ENCODE data around the gene C1GALT1.

C1GALT1 gene

GRCh38 chr7:7201578-7202374, 19.4 kb downstream of the C1GALT1 start:
- DNase-seq (ENCODE audit: low read depth in 2 of 2) = no peak

GRCh38 chr7:7202375-7202720, 20.0 kb downstream of the C1GALT1 start:
- DNase-seq (ENCODE audit: low read depth in 2 of 2) = no peak

GRCh38 chr7:7203813-7204575, 21.6 kb downstream of the C1GALT1 start:
- no peak for DNase-seq (ENCODE audit: low read depth in 2 of 2)

GRCh38 chr7:7207876-7208275, 25.5 kb downstream of the C1GALT1 start:
- DNase-seq (ENCODE audit: low read depth in 2 of 2) = no peak

DNA sequence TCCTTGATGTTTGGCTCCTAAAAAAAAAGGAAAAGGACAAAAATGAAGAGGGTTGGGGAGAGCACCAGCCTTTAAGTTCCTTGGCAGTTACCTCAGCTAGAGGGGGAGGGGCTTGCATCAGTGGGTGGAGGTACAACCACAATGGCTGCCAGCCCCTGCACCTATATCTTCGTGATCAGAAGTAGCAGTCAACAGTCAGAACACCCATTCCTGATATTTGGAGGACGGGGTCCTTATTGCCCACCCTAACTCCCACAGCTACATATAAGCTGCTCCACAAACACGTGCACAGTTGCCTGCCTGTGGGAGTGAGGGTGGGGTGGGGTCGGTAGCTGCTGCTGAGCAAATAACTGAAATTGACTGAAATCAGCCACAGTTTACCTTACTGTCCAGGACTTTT, 26.2 kb downstream of the C1GALT1 start:
- no peak for DNase-seq (ENCODE audit: low read depth in 2 of 2)

- no peak for DNase-seq (ENCODE audit: low read depth in 2 of 2)
Measured at GRCh38 chr7:7209412-7210050, 27.2 kb downstream of the C1GALT1 start.

DNA sequence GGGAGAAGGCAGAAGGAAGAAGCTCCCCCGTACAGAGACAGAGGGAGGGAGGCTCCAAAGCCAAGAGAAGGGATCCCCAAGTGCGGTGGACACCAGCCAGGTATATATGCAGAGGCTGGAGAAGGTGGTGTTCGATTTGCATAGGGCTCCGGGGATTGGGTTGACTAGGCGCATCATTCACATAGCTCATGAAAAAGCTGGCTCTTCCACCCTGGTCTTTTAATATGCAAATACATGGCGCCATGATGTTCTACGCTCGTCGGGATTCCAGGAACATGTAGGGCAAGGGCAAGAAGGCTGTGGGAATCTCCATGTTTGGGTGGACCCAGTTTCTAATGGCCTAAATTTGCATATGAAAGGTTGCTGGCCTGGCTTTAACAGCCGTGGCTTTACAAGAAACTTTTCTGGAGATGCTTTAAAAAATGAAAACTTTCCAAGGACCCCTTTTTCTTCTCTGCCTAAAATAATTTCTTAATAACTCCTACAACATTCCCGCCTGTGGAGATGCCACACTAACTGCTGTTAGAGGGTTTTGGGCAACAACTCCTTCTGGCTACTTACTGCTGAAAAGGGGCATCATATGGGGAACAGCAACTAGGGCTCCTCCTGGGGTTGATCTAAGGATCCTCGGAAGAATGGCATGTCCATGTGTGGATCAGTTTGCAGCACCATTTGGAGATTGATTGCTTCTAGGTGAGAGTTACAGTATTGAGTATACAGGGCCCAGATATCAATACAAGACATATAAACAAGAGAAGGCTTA, 28.3 kb downstream of the C1GALT1 start:
- DNase-seq (ENCODE audit: low read depth in 2 of 2) = no peak

GRCh38 chr7:7212612-7213011, 30.3 kb downstream of the C1GALT1 start:
- no peak for DNase-seq (ENCODE audit: low read depth in 2 of 2)

GRCh38 chr7:7214398-7215347, 32.3 kb downstream of the C1GALT1 start:
- DNase-seq (ENCODE audit: low read depth in 2 of 2) = no peak

GRCh38 chr7:7216279-7216678, 33.9 kb downstream of the C1GALT1 start:
- DNase-seq (ENCODE audit: low read depth in 2 of 2) = no peak

GRCh38 chr7:7219216-7219615, 36.9 kb downstream of the C1GALT1 start:
- DNase-seq (ENCODE audit: low read depth in 2 of 2) = no peak

DNA sequence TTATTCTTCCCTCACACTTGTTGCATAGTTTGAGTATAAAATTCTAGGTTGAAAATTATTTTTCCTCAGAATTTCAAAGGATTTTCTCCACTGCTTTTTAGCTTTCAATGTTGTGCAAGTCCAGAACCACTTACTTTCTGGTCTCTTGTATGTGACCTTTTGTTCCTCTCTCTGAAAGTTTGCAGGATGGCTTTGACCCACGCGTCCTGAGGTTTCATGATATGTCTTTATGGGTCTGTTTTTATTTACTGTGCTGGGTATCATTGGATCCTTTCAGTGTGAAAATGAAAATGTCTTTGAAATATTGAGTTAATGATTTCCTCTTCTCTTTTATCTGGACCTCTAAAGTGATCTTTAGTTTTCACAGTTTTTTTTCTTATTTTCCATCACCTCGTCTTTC, 38.5 kb downstream of the C1GALT1 start:
- no peak for DNase-seq (ENCODE audit: low read depth in 2 of 2)

GRCh38 chr7:7221599-7222038, 39.3 kb downstream of the C1GALT1 start:
- DNase-seq (ENCODE audit: low read depth in 2 of 2) = no peak

GRCh38 chr7:7223250-7223649, 40.9 kb downstream of the C1GALT1 start:
- DNase-seq (ENCODE audit: low read depth in 2 of 2) = no peak

GRCh38 chr7:7226407-7226806, 44.1 kb downstream of the C1GALT1 start:
- DNase-seq (ENCODE audit: low read depth in 2 of 2) = no peak

DNA sequence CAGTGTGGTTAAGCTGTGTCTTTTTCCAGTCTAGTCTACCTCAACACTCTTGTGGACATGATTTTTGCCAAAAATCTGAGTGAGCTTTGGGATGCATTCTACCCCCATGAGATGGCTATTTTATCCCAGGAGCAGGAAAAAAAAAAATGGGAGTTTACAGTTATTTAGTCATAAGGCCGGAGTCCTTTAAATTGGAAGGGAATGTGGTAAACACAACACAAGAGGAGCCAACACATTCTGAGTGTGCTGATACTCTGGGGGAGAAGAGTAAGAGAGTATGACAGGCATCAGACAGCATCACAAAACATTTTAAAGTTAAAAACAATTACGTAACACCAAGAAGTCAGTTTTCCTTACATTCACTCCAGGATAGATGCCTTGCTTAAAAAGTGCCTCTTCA, 46.1 kb downstream of the C1GALT1 start:
- no peak for DNase-seq (ENCODE audit: low read depth in 2 of 2)

DNA sequence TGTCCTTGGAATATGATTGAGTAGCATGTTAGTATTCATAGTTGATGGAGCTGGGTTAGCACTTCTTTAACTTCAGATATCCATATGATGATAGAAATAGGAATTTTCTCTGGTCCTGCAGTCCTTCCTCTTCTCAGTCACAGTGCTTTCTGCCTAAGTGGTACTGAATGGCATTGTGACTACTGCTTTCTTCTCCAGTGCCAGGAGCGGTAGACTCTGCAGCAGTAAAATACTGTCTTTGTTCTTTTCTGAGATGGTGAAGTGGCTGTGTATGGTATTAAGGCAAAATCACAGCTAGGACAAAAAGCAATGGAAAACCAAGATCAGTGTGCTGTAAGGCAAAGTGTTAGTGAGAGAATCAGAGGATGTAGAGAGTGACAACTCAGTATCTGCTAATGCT, 46.6 kb downstream of the C1GALT1 start:
- no peak for DNase-seq (ENCODE audit: low read depth in 2 of 2)

DNA sequence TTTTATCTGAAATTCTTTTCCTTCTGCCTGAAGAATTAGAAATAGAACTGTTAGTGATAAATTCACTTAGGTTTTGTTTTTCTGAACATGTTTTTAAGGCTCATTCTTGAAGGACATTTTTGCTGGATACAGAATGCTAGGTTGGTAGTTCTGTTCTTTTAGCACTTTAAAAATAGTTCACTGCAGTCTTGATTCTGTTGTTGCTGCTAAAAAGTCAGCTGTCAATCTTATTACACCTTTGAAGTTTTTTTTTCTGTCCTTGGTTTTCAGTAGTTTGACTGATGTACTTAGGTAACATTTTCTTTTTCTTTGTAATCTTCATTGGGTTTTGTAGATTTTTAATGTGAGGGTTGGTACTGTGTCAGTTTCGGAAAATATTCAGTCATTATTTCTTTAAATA, 48.7 kb downstream of the C1GALT1 start:
- DNase-seq (ENCODE audit: low read depth in 2 of 2) = no peak

- DNase-seq (ENCODE audit: low read depth in 2 of 2) = no peak
Measured at GRCh38 chr7:7231865-7232264, 49.5 kb downstream of the C1GALT1 start.

- no peak for DNase-seq (ENCODE audit: low read depth in 2 of 2)
Measured at GRCh38 chr7:7235347-7235746, 53.0 kb downstream of the C1GALT1 start.

DNA sequence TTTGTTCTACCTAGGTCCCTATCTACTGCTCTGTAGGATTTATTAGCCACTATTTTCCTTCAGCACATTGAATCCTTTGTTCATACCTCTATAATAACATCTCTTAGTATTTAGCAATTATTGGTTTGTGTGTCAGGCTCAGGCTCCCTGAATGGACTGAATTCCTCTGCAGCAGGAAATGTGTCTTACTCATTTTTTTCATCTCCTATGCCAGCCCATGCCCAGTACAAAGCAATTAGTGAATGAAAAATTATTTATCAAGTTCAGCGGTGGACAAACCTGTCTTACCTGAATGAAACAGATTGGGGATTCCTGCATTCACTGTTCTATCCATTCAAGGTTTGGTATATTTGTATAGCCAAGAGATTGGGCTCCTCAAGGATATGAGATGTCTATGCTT, 53.7 kb downstream of the C1GALT1 start:
- no peak for DNase-seq (ENCODE audit: low read depth in 2 of 2)

Data from stimulated activated CD8-positive, alpha-beta memory T cell treated with anti-CD3 and anti-CD28 coated beads, Interleukin-15, amount 100 ng/mL, for 4 hours (primary cell).